A673 (cell line): ENCODE measurements around the gene EIF2B1. TPM values are rescaled to one million over a fixed set of nuclear protein-coding genes. Genes with fewer than 3 reads are reported as not detected.

Source experiments
- BruUV-seq: library from RNA; stranded (reverse); fragments of 400-500 nt; replicated peaks from 2 replicates; lab custom pipeline; 2021; lab: Mats Ljungman, UMichigan
- CTCF ChIA-PET: fragments of 300-600 bp; sonication (Branson Sonifier 250); formaldehyde crosslinking; loops from one replicate; lab custom pipeline; 2022; ENCODE audit warnings: antibody characterized with exemption; lab: Charles Lee
- POLR2A ChIA-PET: fragments of 300-600 bp; sonication (Branson Sonifier 250); formaldehyde crosslinking; loops from one replicate; lab custom pipeline; 2022; ENCODE audit warnings: antibody characterized with exemption; ENCODE audit not compliant: low non-redundant PET; lab: Charles Lee
- DNase-seq: peaks from one replicate; pipeline ENCODE4 v3.0.0-alpha.2; 2015; ENCODE audit warnings: low spot score
- H3K27ac ChIP-seq: fragments of 200-600 bp; sonication (generic); 2 replicates; pipeline ENCODE4 v1.5.1; 2016; ENCODE audit warnings: mixed run types, low read depth, mild to moderate bottlenecking, mixed read lengths, antibody characterized with exemption, low read length; ENCODE audit not compliant: poor library complexity, severe bottlenecking
- H3K27me3 ChIP-seq: fragments of 200-600 bp; sonication (generic); replicated peaks from 2 replicates; pipeline ENCODE4 v1.6.1; 2017; ENCODE audit warnings: mixed run types, low read depth, mild to moderate bottlenecking, mixed read lengths, antibody characterized with exemption, low read length; ENCODE audit not compliant: insufficient read depth, poor library complexity
- H3K36me3 ChIP-seq: fragments of 200-600 bp; sonication (generic); 2 replicates; pipeline ENCODE4 v1.6.1; 2016; ENCODE audit warnings: mixed run types, mild to moderate bottlenecking, mixed read lengths, antibody characterized with exemption, low read length; ENCODE audit not compliant: insufficient read depth, poor library complexity, severe bottlenecking
- H3K4me1 ChIP-seq: fragments of 200-600 bp; sonication (generic); 2 replicates; pipeline ENCODE4 v1.6.1; 2017; ENCODE audit warnings: mixed run types, mild to moderate bottlenecking, mixed read lengths, antibody characterized with exemption, low read length; ENCODE audit not compliant: insufficient read depth, poor library complexity, severe bottlenecking
- H3K4me3 ChIP-seq: fragments of 200-600 bp; sonication (generic); 2 replicates; pipeline ENCODE4 v1.5.1; 2016; ENCODE audit warnings: low read depth, mixed run types, mild to moderate bottlenecking, mixed read lengths, low read length; ENCODE audit not compliant: poor library complexity, severe bottlenecking
- H3K9me3 ChIP-seq: fragments of 200-600 bp; sonication (generic); 2 replicates; pipeline ENCODE4 v1.6.1; 2016; ENCODE audit warnings: mixed run types, low read depth, mild to moderate bottlenecking, mixed read lengths, antibody characterized with exemption, low read length; ENCODE audit not compliant: poor library complexity, severe bottlenecking
- CTCF ChIP-seq: fragments of 300-800, 200-600 bp; sonication (generic); conservative IDR thresholded peaks from 2 replicates; pipeline ENCODE4 v1.5.1; 2017; ENCODE audit warnings: low read depth, mild to moderate bottlenecking, antibody characterized with exemption, low read length, moderate library complexity, mixed read lengths
- EZH2 ChIP-seq: fragments of 200-600 bp; sonication (generic); IDR thresholded peaks from 2 replicates; pipeline ENCODE4 v1.6.1; 2017; ENCODE audit warnings: borderline replicate concordance, low read depth, mild to moderate bottlenecking, mixed read lengths, antibody characterized with exemption, low read length; ENCODE audit not compliant: poor library complexity, severe bottlenecking
- intact Hi-C: fragments of 100-400 bp; cut with micrococcal nuclease; formaldehyde crosslinking; loops from one replicate; pipeline ENCODE4 v1.10.0; 2022; ENCODE audit not compliant: unreplicated experiment
- total RNA-seq: library from RNA; stranded (reverse); gene quantifications from 2 replicates; pipeline ENCODE4 v1.2.3, GENCODE V29; 2021

The EIF2B1 gene
- total RNA-seq, 1 experiment from 2014 or later = 62.0 TPM

DNA sequence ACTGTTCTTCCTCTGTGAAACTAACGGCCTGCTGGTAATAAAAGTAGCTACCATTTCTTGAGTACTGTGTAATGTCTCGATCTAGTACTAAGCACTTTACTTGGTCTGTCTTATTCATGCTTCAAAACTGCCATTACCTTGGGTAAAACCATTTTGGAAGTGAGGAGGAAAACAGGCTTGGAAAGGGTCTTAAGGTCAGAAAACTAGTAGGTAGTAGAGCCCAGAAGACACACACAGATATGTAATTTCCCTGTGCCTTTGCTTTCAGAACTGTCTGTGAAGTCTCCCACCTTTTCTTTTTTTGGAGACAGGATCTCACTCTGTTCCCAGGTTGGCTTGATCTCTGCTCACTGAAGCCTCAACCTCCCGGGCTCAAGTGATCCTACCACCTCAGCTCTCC, 35.0 kb downstream of the EIF2B1 start:
- BruUV-seq = no TSS peak

DNA sequence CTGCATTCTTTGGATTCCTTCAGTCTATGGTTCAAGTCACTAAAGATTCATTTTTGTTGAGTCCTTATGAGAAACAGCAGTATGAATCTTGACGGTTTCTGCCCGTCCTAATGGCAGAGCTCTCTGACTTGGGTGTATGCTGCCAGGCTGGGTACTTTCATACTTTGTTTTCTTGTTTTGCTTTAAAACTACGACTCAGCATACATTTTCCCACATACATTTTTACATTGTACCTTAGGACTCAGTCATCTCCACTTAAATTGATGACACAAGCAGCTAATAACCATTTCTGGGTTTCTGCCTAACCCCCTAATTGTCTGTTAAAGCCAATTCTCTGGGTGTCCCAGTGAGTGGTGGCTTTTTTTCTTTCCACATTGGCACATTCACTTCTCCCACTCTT, 36.4 kb downstream of the EIF2B1 start:
- Histone ChIP-seq H3K27ac (no peak overlapping the region), H3K9me3 (no peaks in the 10 kb centered on the region), H3K27me3 (no peaks in the 10 kb centered on the region), H3K4me1 (peaks cover 3% of the 10 kb centered on the region), H3K4me3 (no peak overlapping the region), H3K36me3 (peaks cover 58% of the 10 kb centered on the region)
- no peak for DNase-seq
- intact Hi-C loops = no loop called here
- CTCF ChIA-PET = no interaction called here
- no peak for TF ChIP-seq EZH2
- no peak for TF ChIP-seq CTCF
- TSS peak; percentile 63 for BruUV-seq
- POLR2A ChIA-PET = no interaction called here

More for the DNA sequence above, 35.0 kb downstream of the EIF2B1 start:
- Histone ChIP-seq H3K36me3 (peaks cover 44% of the 10 kb centered on the region), H3K4me1 (peaks cover 5% of the 10 kb centered on the region), H3K27ac (no peak overlapping the region), H3K4me3 (no peak overlapping the region), H3K9me3 (no peaks in the 10 kb centered on the region), H3K27me3 (no peaks in the 10 kb centered on the region)
- no peak for DNase-seq
- intact Hi-C loops = no loop called here
- POLR2A ChIA-PET = no interaction called here
- TF ChIP-seq EZH2 = no peak
- TF ChIP-seq CTCF = no peak
- CTCF ChIA-PET = no interaction called here

DNA sequence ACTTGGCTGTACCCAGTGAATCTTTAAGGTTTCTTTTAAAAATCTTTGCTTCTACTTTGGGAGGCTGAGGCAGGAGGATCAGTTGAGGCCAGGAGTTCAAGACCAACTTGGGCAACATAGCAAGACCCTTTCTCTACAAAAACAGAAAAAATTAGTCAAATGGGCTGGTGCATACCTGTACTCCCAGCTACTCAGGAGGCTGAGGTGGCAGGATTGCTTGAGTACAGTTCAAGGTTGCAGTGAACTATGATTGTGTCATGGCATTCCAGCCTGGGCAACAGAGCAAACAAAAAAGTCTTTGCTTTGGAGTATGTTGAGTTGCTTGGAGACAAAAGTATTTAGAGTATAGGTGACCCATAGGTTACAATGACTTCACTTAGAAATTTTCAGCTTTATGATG, 37.8 kb downstream of the EIF2B1 start:
- no peak for DNase-seq
- TF ChIP-seq EZH2 (no peak), CTCF (no peak)
- Histone ChIP-seq H3K9me3 (no peaks in the 10 kb centered on the region), H3K4me1 (peaks cover under 1% of the 10 kb centered on the region), H3K36me3 (peaks cover 70% of the 10 kb centered on the region), H3K27ac (no peak overlapping the region), H3K27me3 (no peaks in the 10 kb centered on the region), H3K4me3 (no peak overlapping the region)
- ChIA-PET POLR2A (no interaction called here), CTCF (no interaction called here)
- intact Hi-C loops = no loop called here
- BruUV-seq = no TSS peak
